ENCODE results near the gene FETUB. TPM values are rescaled to one million over a fixed set of nuclear protein-coding genes. Genes with fewer than 3 reads are reported as not detected.

Gene FETUB
- total and polyA plus RNA-seq, 7 donors: 0.46 TPM; not detected in 6

DNA sequence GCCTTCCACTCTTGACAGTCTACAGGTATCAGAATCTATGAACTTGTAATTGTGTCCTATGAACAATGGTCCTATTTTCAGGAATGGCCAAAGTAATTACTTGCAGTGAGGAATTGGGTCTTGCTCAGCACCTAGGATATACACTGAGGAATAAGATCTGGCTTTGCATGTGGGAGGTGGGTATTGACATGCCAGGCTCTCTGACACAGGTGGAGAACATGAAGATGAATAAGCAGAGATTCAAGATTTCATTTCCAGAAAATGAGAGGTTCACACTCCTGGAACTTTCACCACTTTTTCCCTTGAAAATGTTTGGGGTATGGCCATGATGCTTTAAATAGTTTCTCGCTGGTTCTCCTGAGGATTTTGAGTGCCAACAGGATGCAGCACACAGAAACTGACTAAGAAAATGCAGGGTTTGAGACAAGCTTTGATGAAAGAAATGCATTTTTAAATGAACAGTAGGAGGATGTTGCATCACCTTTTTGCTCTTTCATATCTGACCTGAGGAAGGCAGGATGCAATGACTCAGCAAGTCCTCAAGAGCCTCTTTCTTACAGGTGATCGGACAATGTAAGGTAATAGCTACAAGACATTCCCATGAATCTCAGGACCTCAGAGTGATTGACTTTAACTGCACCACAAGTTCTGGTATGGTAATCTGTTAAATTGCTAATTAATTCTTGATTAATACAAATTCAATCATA is 29.3 kb downstream of the FETUB start:
- no peak overlapping the region for H3K27ac ChIP-seq
- H3K4me1 ChIP-seq: no peaks in the 10 kb centered on the region
- H3K4me3 ChIP-seq: no peak overlapping the region
- no peaks in the 10 kb centered on the region for H3K36me3 ChIP-seq
- no peaks in the 10 kb centered on the region for H3K9me3 ChIP-seq
- WGBS, 2 donors: 89 to 90% methylated on average over 2 of the region's 2 CpGs
- DNase-seq: no peak
- TF ChIP-seq, protein P1, sequence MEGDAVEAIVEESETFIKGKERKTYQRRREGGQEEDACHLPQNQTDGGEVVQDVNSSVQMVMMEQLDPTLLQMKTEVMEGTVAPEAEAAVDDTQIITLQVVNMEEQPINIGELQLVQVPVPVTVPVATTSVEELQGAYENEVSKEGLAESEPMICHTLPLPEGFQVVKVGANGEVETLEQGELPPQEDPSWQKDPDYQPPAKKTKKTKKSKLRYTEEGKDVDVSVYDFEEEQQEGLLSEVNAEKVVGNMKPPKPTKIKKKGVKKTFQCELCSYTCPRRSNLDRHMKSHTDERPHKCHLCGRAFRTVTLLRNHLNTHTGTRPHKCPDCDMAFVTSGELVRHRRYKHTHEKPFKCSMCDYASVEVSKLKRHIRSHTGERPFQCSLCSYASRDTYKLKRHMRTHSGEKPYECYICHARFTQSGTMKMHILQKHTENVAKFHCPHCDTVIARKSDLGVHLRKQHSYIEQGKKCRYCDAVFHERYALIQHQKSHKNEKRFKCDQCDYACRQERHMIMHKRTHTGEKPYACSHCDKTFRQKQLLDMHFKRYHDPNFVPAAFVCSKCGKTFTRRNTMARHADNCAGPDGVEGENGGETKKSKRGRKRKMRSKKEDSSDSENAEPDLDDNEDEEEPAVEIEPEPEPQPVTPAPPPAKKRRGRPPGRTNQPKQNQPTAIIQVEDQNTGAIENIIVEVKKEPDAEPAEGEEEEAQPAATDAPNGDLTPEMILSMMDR (IDR thresholded peaks at IDR 0.05): no peak
- TF ChIP-seq EP300 (IDR thresholded peaks at IDR 0.05) (no peak), POLR2A (IDR thresholded peaks at IDR 0.05) (no peak), POLR2AphosphoS5 (IDR thresholded peaks at IDR 0.05) (no peak)
- intact Hi-C loops (cut with DNase I): no loop called here
- peaks cover 0 to 8% (median 0%) of the 10 kb centered on the region in 3 donors for H3K27me3 ChIP-seq

DNA sequence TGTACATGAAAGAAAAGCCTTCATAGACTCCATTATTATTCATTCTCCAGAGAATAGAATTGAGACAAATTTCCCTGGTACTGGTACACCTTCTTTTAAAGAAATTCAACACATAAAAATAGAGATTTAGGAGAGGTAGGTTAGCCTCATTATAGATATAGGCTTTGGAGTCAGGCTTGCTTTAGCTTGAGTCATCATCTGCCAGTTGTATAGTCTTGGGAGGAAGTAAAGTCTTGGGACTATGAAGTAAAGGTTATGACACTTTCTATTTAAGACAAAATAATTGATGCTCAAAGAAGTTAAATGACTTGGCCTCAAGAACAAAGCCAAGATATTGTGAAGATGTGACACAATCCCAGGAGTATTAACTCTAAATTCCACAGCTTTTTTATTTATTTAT is 30.0 kb downstream of the FETUB start:
- intact Hi-C loops (cut with DNase I): no loop called here
- no peak overlapping the region for H3K27ac ChIP-seq

GRCh38 chr3:186671051-186671450 is 30.9 kb downstream of the FETUB start:
- intact Hi-C loops (cut with DNase I): no loop called here
- Histone ChIP-seq H3K27me3 (no peaks in the 10 kb centered on the region), H3K27ac (no peak overlapping the region), H3K9me3 (no peaks in the 10 kb centered on the region), H3K4me1 (no peaks in the 10 kb centered on the region), H3K36me3 (no peaks in the 10 kb centered on the region), H3K4me3 (no peak overlapping the region)
- 91% methylated on average over 3 of the region's 3 CpGs for WGBS, 2 donors
- TF ChIP-seq EP300 (IDR thresholded peaks at IDR 0.05) (no peak), POLR2A (IDR thresholded peaks at IDR 0.05) (no peak), POLR2AphosphoS5 (IDR thresholded peaks at IDR 0.05) (no peak)
- TF ChIP-seq, protein P1 (IDR thresholded peaks at IDR 0.05): no peak
- no peak for DNase-seq

More for the DNA sequence above, 30.0 kb downstream of the FETUB start:
- H3K4me1 ChIP-seq: no peaks in the 10 kb centered on the region
- TF ChIP-seq POLR2AphosphoS5 (IDR thresholded peaks at IDR 0.05) (no peak), POLR2A (IDR thresholded peaks at IDR 0.05) (no peak), EP300 (IDR thresholded peaks at IDR 0.05) (no peak)
- TF ChIP-seq, protein P1 (IDR thresholded peaks at IDR 0.05): no peak
- no peaks in the 10 kb centered on the region for H3K36me3 ChIP-seq
- no peak for DNase-seq
- H3K4me3 ChIP-seq: no peak overlapping the region
- peaks cover 0 to 3% (median 0%) of the 10 kb centered on the region in 3 donors for H3K27me3 ChIP-seq
- no peaks in the 10 kb centered on the region for H3K9me3 ChIP-seq

- TF ChIP-seq POLR2AphosphoS5 (IDR thresholded peaks at IDR 0.05): no peak
- TF ChIP-seq POLR2A (IDR thresholded peaks at IDR 0.05): no peak
- no peak for TF ChIP-seq EP300 (IDR thresholded peaks at IDR 0.05)
- TF ChIP-seq, protein P1 (IDR thresholded peaks at IDR 0.05): no peak
- peaks cover 0 to 3% (median 0%) of the 10 kb centered on the region in 3 donors for H3K27me3 ChIP-seq
- intact Hi-C loops (cut with DNase I): no loop called here
- no peak overlapping the region for H3K4me3 ChIP-seq
- no peak for DNase-seq
- H3K27ac ChIP-seq: no peak overlapping the region
- no peaks in the 10 kb centered on the region for H3K9me3 ChIP-seq
- no peaks in the 10 kb centered on the region for H3K4me1 ChIP-seq
- H3K36me3 ChIP-seq: no peaks in the 10 kb centered on the region
These were observed 38.4 kb downstream of the FETUB start for GRCh38 chr3:186678604-186679003.

DNA sequence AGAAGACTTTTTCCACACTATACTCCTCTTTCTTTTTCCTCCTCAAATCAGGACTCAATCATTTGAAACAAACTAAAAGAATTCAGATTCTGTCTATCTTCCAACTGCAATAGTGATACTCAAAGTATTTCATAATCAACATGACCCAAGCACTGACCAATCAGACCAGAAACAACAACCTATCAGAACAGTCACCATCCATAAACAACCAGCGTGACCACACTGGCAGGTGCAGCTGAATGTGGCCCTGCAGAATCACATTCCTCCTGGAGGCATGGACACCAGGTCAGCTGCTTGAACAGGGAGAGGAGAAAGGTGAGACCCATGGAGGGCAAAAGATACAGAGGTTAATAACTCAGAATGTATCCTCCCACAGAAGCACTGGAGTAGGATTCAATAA is 39.0 kb downstream of the FETUB start:
- DNase-seq: no peak
- WGBS, 2 donors: 29 to 55% methylated on average over 1 of the region's 1 CpG

More for the DNA sequence above, 39.0 kb downstream of the FETUB start:
- H3K4me3 ChIP-seq: no peak overlapping the region
- no peak overlapping the region for H3K27ac ChIP-seq
- TF ChIP-seq POLR2A (IDR thresholded peaks at IDR 0.05) (no peak), EP300 (IDR thresholded peaks at IDR 0.05) (no peak), POLR2AphosphoS5 (IDR thresholded peaks at IDR 0.05) (no peak)
- TF ChIP-seq, protein P1 (IDR thresholded peaks at IDR 0.05): no peak
- intact Hi-C loops (cut with DNase I): no loop called here
- H3K27me3 ChIP-seq: peaks cover 0 to 3% (median 0%) of the 10 kb centered on the region in 3 donors
- H3K9me3 ChIP-seq: no peaks in the 10 kb centered on the region
- H3K36me3 ChIP-seq: no peaks in the 10 kb centered on the region
- H3K4me1 ChIP-seq: no peaks in the 10 kb centered on the region

Measured in sigmoid colon (tissue), 7 donors.